D721Med (cell line): Measurements from ENCODE around the gene FRY.

Source experiments
- DNase-seq: peaks from one replicate; pipeline ENCODE4 v3.0.0; 2011; ENCODE audit warnings: low spot score; ENCODE audit not compliant: insufficient read length
- FAIRE-seq: peaks from 2 replicates; lab custom pipeline; 2011; peaks lifted over from hg19 to GRCh38; lab: Jason Lieb, UNC
- TF ChIP-seq, protein P1 (sequence below): IDR thresholded peaks from 2 replicates; pipeline ENCODE4 v1.5.1; 2012; ENCODE audit warnings: mild to moderate bottlenecking, control low read depth; ENCODE audit not compliant: insufficient read depth; ENCODE audit errors: missing control alignments

Gene FRY

DNA sequence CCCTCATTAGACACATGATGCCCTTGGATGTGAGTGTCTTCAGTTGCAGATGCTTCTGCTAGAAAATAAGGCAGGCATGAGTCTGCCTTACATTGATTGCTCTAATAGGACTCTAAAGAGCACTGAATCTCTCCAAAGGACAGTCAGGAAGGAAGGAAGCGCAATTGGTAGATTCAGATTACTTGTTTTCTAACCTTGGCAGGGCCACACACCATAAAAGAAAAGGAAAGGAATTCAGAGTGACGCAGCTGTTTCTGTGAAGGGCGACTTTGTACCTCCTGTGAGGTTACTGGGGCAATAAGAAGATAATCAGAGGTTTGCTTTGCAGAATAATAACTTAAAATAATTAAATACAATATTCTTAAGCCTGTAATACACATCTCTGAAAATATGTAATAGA is 48.0 kb downstream of the FRY start:
- FAIRE-seq = no peak
- no peak for DNase-seq
- TF ChIP-seq, protein P1, sequence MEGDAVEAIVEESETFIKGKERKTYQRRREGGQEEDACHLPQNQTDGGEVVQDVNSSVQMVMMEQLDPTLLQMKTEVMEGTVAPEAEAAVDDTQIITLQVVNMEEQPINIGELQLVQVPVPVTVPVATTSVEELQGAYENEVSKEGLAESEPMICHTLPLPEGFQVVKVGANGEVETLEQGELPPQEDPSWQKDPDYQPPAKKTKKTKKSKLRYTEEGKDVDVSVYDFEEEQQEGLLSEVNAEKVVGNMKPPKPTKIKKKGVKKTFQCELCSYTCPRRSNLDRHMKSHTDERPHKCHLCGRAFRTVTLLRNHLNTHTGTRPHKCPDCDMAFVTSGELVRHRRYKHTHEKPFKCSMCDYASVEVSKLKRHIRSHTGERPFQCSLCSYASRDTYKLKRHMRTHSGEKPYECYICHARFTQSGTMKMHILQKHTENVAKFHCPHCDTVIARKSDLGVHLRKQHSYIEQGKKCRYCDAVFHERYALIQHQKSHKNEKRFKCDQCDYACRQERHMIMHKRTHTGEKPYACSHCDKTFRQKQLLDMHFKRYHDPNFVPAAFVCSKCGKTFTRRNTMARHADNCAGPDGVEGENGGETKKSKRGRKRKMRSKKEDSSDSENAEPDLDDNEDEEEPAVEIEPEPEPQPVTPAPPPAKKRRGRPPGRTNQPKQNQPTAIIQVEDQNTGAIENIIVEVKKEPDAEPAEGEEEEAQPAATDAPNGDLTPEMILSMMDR = no peak

DNA sequence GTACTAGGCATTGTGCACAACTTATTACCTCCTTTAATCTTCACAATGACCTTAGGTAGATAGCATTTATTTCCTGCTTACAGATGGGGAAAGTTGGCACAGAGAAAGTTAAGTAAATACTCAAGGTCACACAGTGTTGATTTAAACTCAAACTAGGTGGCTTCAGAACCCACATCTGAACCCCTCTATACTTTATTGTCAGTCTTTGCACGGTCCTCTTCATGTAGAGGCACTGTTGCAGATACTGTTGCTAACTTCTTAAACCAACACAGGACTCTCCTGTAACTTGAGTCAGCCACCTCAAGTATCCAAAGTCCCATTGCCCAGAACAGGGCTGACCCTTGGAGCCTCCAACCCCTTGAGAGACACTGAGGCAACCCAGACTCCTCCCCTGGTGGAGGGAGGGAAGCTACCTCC is 48.8 kb downstream of the FRY start:
- TF ChIP-seq, protein P1 = no peak
- DNase-seq = no peak
- no peak for FAIRE-seq

DNA sequence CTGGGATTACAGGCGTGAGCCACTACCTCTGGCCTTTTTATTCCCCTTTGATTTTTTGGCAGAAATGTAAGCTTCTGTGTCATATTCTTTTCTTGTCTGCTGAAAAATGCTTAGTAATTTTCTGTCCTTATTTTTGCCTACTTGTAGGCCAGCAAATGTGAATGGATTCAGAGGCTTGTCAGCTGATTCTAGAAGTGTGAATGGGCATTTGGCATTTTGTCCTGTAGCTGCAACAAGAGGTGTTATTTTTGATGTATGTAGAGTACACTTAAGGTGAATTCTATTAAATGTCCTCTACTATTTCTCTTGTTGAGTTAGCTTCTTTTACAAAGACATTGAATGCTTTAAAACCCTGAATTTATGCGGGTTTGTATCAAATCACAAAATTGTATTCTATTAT is 50.0 kb downstream of the FRY start:
- no peak for DNase-seq
- TF ChIP-seq, protein P1 = no peak
- no peak for FAIRE-seq

DNA sequence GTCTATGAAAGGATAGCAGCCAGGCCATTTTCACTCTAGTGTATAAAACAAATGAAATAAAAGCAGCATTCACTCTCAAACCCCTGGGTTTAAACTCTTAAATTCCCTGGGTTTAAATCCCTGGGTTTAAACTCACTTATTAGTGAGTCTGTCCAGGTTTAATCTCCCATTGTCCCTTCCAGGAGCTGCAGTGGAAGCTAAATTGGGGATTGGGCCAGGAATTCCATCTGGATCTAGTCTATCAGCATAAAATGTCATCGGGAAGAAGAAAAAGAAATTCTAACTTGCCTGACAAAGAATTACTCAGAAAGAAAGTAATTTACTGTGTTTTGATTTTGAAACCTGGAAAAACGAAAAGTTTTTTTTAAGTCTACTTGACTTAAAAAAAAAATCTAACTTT is 54.8 kb downstream of the FRY start:
- no peak for DNase-seq
- TF ChIP-seq, protein P1 = no peak
- FAIRE-seq = no peak

DNA sequence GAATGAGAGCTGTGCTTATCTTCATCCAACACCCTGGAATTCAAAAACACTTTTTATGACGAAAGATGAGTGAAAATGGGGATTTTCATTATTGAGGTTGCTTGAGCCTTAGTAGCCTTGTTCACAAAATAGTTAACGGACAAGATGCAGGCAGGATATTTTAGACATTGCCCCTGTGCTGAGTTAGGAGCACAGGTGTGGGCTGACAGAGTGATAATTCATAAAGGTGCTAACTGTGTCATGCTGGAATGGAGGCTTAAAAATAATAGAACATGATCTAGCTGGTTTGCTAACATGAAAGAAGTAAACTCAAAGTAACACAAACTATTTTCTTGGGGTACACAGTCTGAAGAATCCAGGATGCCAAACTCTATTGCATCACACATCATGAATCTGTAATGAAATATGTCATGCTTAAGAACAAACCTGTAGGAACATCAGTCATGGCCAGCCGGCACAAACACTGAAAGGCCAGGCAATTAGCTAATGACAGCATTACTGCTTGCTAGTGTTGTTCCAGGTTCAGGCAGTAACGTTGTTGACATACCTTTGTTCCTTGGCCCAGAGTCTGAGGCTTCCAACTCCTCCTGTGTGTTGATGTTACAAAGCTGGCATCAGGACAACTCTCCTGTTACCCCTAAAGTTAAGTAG is 55.3 kb downstream of the FRY start:
- DNase-seq (no peak), FAIRE-seq (no peak)
- TF ChIP-seq, protein P1 = no peak

DNA sequence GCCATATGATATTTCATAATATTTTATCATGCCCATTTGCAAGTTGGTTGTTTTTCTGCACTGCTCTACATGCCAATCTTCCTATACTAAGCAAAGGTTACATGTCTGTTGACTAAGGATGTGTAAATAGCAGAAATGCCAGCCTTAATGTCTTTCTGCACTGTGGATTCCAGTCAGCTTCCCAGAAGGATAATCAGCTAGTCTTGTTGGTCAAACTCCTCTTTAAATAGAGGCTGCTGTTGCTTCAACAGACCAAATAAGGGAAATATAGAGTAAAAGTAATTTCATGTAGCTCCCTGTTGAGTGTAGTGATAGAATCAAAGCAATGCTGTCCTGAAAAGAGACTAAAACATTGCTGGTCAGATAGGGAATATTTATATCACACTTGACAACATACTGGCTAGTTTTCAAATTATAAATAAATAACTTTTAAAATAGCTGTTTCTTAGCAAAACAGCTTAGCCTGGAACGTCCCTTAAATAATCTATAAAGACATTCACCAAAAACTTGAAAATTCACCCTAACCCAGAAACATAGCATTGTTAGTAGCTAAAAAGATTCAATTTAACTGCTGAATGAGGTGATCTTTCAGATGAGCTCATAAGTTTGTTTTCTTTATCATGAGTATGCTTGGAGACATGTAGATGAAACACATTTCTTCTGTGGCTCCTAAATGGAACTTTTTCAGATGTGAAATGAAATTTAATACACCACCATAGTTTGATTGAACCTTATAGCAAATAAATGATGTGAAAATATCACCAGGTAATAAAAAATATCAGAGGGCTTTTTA is 56.6 kb downstream of the FRY start:
- TF ChIP-seq, protein P1 = no peak
- DNase-seq (no peak), FAIRE-seq (no peak)

DNA sequence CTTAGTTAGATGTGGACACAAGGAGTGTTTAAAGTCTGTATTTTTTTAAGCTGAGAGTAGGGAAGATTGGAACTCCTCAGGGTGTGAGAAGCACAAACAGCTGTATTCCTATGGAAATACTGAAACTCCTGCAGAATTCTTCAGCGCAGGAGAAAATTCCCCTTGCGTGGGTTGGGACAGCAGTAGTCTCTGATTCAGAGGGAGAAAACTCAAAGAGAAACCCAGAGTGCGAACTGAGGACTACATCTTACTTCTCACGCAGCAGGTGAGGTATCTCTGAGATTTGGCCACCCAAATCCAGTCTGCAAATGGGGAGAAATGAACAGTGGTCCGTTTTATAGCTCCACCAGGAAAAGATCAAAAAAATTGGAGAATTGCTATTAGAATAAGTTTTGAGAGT is 60.9 kb downstream of the FRY start:
- DNase-seq = no peak
- TF ChIP-seq, protein P1 = no peak
- FAIRE-seq = no peak
